Choroid plexus epithelial cell (primary cell): Measurements from ENCODE around the gene GMPS.

Experiments
- DNase-seq: peaks from one replicate; pipeline ENCODE4 v3.0.0-alpha.2; 2010; ENCODE audit warnings: low read depth
- H3K4me3 ChIP-seq: 2 replicates; pipeline ENCODE4 v1.5.1; 2011; ENCODE audit warnings: low read depth, mild to moderate bottlenecking, control low read depth, low read length, moderate library complexity
- TF ChIP-seq, protein P1 (sequence below): conservative IDR thresholded peaks from 2 replicates; pipeline ENCODE4 v1.5.1; 2011; ENCODE audit warnings: low read depth, mild to moderate bottlenecking, control low read depth, inconsistent platforms, low read length, moderate library complexity

GMPS gene

DNA sequence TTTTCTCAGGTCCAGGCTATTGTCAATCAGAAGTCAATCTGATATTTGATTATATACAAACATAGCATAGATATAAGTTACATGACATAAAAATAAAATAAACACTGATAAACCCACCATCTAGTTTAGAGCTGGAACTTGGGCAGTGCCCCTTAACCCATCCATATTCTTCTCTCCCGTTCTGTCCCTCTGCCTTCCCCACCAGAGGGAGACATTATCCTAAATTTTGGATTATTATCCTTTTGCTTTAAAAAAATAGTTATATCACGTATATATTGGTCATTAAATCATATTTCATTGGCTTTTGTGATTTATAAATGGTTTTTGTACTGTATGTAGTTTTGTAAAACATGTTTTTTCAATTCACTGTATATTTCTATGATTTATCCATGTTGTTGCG lies 107.9 kb downstream of the GMPS start:
- TF ChIP-seq, protein P1, sequence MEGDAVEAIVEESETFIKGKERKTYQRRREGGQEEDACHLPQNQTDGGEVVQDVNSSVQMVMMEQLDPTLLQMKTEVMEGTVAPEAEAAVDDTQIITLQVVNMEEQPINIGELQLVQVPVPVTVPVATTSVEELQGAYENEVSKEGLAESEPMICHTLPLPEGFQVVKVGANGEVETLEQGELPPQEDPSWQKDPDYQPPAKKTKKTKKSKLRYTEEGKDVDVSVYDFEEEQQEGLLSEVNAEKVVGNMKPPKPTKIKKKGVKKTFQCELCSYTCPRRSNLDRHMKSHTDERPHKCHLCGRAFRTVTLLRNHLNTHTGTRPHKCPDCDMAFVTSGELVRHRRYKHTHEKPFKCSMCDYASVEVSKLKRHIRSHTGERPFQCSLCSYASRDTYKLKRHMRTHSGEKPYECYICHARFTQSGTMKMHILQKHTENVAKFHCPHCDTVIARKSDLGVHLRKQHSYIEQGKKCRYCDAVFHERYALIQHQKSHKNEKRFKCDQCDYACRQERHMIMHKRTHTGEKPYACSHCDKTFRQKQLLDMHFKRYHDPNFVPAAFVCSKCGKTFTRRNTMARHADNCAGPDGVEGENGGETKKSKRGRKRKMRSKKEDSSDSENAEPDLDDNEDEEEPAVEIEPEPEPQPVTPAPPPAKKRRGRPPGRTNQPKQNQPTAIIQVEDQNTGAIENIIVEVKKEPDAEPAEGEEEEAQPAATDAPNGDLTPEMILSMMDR: peak; percentile 53
- DNase-seq: no peak
- H3K4me3 ChIP-seq: no peak overlapping the region

DNA sequence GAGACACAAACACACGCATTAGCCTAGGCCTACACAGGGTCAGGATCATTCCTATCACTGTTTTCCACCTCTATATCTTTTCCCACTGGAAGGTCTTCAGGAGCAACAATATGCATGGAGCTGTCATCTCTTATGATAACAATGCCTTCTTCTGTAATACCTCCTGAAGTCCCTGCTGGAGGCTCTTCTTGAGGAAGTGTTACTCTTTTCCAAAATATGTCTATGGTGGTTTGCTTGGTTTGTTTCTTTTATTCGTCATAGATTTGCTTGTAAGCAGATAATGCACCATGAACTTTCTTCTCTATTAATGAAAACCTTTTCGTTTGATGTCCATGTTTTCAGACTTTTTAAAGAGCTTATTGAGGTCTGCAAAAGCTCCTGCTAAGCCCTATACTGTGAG lies 109.3 kb downstream of the GMPS start:
- peak; percentile 18 for DNase-seq
- TF ChIP-seq, protein P1: no peak
- no peak overlapping the region for H3K4me3 ChIP-seq

DNA sequence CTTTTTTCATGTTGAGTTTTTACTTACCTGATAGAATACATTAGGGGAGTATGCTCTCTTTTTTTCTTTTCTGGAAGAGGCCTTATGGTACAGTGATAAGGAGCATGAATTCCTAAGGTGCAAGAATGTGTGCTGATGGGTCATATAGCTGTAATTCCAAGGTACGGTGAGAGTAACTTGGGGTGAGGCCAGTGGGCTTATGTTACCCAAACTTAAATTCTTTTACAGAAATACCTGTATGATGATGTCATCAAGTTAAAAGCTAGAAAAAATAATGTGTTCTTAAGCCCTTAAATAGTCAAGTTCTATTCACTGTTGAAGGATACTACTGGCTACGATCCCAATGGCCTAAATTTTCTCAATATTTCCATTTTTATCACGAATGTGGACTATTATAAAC lies 111.2 kb downstream of the GMPS start:
- no peak overlapping the region for H3K4me3 ChIP-seq
- DNase-seq: peak; percentile 42
- TF ChIP-seq, protein P1: no peak

DNA sequence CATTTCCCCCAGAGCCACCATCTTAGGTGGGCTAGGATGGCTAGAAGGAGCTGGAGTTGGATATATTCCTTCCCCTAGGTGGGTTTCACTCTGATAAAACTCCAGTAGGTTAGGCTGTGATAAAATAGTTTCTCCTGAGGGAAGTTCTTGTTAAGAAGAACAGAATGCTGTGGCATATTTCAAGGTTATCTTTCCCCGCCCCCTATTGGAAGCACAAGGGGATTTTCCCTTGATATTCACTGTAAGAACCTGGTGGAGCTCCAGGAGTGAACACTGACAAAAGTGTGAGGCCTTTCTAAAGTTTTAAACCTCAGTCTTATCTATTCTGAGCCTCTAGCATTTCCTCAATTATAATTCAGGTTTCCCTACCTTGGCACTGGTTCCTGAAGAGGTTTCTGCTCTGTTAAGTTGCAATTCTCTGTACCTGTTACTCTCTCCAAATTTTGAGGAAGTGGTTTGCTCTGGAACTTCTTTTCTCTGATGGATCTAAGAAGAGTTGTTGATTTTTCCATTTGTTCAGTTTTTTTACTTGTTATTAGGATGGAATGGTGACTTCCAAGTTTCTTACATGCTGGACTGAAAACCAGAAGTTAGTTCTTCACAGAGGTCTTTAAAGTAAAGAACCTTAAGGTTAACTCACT lies 113.5 kb downstream of the GMPS start:
- DNase-seq: peak; percentile 31
- TF ChIP-seq, protein P1: peak; percentile 14
- H3K4me3 ChIP-seq: no peak overlapping the region

DNA sequence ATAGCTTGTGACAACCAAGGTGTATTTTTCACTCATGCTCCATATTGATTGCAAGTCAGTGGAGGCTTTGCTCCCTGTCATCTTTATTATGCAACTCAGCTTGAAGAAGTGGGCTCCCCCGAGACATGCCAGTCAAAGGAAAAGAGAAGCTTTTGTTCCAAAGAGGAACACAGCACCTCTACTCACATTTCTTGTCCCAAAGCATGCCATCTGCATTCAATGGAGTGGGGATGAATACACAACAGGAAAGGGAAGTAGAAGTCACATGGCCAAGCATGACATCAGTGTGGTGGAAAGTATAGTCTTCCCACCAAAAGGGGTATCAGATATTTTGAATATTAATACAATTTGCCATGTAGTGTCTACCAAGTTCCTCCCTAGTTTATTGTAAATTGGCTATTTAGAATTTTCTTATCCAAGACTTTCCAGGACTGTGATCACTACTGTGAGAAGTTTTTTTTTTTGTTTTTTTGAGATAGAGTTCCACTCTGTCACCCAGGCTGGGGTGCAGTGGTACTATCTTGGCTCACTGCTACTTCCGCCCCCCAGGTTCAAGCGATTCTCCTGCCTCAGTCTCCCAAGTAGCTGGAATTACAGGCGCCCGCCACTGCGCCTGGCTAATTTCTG lies 114.5 kb downstream of the GMPS start:
- TF ChIP-seq, protein P1: no peak
- DNase-seq: no peak
- no peak overlapping the region for H3K4me3 ChIP-seq

DNA sequence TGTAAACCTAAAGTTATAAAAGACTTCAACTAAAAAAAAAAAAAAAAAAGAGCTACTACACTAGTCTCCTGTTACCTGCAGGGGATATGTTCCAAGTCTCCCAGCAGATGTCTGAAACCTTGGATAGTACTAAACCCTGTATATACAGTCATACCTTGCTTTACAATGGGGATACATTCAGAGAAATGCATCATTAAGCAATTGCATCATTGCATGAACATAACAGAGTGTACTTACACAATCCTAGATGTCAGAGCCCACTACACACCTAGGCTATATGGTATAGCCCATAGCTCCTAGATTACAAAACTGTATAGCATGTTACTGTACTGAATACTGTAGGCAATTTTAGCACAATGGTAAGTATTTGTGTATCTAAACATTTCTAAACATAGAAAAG lies 119.1 kb downstream of the GMPS start:
- TF ChIP-seq, protein P1: no peak
- DNase-seq: no peak
- H3K4me3 ChIP-seq: no peak overlapping the region

DNA sequence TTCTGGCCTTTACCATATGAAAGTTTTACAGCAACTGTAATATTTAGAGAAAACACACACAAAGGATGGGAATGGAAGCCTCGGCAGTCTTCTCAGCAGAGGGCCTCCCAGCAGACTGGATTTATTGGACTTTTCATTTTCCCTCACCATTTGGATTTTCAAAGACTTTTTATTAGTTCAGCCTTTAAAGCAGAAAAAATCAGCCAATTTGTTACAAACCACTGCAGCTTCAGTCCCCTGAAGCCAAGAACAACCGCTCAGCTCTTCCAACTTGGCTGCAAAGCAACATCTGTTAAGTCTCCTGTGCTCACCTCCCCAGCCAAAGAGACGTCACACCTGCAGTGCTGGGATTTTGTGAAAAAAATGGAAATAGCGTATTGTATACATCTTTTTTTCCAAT lies 120.8 kb downstream of the GMPS start:
- no peak overlapping the region for H3K4me3 ChIP-seq
- DNase-seq: no peak
- TF ChIP-seq, protein P1: no peak
